SK-N-MC (cell line): ENCODE results near the gene PRTFDC1.

Experiments
- EZH2 ChIP-seq: fragments of 200-600 bp; sonication (generic); IDR thresholded peaks from one replicate; pipeline ENCODE4 v1.6.1; 2017; ENCODE audit warnings: antibody characterized with exemption
- POLR2AphosphoS5 ChIP-seq: IDR thresholded peaks from 2 replicates; pipeline ENCODE4 v1.6.1; 2012; ENCODE audit warnings: mild to moderate bottlenecking, low read depth, low read length, borderline replicate concordance

DNA sequence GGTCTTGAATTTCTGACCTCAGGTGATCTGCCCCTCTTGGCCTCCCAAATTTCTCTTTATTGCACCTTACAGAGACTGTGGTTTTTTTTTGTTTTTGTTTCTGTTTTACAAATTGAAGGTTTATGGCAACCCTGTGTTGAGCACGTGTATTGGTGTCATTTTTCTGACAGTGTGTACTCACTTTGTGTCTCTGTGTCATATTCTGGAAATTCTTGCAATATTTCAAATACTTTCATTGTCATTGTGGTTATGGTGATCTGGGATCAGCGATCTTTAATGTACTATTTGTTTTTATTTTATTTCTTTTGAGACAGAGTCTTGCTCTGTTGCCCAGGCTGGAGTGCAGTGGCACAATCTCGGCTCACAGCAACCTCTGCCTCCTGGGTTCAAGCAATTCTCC lies 89.8 kb downstream of the PRTFDC1 start:
- TF ChIP-seq POLR2AphosphoS5 (no peak), EZH2 (no peak)
